T-helper 22 cell (primary cell): ENCODE data around the gene MAN1C1.
A peak's percentile ranks its signal among the peaks of the same experiment; 100 is the strongest.

Experiments
- DNase-seq: peaks from one replicate; pipeline ENCODE4 v3.0.0-alpha.2; 2020; ENCODE audit warnings: low read depth

The MAN1C1 gene

DNA sequence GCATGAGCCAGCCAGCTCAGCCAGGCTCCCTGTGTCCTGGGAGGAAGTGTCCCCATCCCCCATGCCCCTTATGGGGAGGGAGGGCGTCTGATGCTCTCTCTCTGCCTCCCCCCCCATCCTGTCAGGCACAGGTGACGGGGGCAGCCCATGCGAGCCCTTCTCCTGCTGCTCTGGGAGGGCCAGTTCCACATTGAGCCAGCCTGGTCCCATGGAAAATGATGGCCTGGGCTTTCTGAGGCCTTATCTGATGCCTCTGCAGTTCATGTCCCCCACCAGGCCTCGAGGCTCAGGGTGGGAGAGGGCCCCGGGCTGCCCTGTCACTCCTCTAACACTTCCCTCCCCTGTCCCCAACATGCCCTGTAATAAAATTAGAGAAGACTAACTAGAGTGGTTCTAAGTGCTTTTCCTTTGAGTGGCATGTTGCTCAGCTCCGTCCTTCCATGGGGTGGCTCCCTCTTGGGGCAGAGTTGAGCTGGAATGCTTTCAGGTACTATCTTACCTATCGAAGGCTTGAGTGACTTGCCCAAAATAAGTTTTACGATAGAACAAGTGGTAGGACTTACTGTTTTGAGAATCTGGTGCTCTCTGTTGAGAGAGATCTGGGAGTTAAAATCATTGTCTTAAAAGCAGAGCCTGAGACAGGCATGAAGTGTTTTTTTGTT, 201.4 kb downstream of the MAN1C1 start:
- DNase-seq: no peak

- no peak for DNase-seq
These were observed 202.0 kb downstream of the MAN1C1 start for GRCh38 chr1:25818569-25818968.

GRCh38 chr1:25819491-25820246, 203.1 kb downstream of the MAN1C1 start, which contains the start of gene MTFR1L:
TSS of gene MTFR1L (plus strand) at chr1:25819954. CDS start at chr1:25823105, 3,151 bp downstream.
- DNase-seq: peak; percentile 90

DNA sequence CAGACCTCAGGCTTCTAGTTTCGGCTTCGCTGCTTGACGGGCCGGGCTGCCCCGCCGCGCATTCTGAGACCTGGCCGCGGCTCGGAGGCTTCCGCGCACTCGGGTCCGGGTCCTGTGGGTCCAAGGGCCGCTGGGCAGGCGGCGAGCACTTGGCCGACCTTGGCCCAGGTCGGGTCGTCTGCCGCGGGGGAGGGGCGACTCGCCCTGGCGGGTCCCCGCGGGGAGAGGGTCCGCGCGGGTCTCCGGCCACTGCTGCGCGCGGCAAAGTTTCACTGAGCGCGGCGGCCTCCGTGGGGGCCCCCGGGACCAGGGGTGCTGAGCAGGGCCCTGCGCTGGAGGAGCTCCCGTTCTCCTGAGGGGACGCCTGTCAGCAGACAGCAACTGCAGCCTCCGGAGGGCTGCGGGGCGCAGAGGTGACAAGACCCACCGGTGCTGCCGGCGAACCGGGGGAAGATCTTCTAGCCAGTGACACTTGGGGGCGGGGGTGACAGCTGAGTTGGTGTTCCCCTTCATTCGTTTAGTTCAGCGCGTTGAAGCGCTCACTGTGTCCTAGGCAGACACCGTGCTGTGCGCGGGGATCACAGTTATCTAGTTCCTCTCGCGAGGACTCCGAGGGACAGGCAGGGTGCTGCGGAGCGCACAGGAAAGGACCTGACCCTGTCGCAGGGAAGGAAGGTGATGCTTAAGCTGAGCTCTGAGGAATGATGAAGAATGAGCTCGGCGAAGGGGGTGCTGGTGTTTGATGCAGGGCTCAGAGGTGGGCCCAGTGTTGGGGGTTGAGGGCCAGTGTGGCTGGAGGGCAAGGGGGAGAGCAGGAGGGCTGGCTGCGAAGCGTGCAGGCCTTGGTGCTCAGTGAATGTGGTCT, 203.9 kb downstream of the MAN1C1 start:
- peak; percentile 47 for DNase-seq

GRCh38 chr1:25821112-25821476, 204.5 kb downstream of the MAN1C1 start:
- DNase-seq: no peak

DNA sequence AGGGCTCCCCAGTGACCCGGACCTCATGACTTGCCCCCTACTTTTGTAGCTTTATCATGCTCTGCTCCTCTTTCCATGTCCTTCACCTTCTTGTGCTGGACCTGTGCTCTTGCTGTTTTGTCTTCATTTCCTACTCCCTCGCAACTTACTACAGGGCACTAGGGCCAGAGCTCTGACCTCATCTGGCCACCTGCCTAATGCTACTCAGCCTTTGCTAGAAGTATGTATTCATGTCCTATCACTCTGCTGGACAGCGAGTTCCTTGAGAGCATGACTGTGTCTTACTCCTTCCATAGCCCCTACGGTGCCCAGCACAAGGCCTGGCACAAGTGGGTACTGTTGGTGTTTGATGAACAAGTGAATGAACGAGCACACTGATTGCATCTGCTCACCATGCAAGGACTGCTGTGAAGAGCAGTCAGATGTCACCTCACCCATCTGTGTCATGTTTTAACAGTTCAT, 205.1 kb downstream of the MAN1C1 start:
- no peak for DNase-seq

DNA sequence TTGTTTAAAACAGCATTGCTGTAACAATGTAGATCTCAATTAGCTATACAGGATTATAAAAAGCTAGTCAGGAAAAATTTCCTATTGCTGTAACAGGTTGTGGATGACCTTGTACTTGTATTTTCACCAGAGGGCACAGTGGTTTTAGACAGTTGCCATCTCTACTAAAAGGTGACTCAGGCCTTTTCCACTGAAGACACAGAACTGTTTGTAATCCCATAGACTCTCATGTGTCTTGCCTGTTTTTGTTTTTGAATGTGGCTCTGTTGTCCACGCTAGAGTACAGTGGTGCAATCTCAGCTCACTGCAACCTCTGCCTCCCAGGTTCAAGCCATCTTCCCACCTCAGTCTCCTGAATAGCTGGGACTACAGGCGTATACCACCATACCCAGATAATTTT, 209.0 kb downstream of the MAN1C1 start:
- DNase-seq: no peak

DNA sequence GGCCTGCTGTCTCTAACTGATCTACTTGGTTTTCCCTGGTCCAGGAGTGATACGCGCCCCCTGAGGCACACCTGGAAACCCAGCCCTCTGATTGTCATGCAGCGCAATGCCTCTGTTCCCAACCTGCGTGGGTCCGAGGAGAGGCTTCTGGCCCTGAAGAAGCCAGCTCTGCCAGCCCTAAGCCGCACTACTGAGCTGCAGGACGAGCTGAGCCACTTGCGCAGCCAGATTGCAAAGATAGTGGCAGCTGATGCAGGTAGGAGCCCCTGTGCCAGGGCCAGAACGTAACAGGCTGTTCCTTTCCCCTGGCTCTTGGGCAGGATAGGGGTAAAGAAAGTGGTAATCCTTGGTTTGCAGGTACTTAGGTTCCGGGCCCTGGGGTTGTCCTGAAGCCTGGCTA, 210.0 kb downstream of the MAN1C1 start:
- no peak for DNase-seq

DNA sequence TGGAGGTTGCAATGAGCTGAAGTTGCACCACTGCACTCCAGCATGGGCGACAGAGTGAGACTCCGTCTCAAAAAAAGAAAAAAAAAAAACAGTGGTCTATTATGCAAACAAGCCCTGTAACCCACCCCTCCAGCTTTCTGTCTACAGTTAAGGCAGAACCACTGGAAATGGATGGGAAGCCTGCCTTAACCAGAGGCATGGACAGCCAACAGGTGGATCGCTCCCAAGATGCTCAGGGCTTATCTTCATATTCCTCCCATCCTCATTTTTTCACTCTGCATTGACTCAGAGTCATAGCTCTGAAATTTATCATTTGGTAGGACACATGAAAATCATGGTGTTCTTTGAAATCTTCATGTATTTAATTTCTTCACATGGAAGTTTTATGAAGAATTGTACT, 211.9 kb downstream of the MAN1C1 start:
- DNase-seq: no peak

DNA sequence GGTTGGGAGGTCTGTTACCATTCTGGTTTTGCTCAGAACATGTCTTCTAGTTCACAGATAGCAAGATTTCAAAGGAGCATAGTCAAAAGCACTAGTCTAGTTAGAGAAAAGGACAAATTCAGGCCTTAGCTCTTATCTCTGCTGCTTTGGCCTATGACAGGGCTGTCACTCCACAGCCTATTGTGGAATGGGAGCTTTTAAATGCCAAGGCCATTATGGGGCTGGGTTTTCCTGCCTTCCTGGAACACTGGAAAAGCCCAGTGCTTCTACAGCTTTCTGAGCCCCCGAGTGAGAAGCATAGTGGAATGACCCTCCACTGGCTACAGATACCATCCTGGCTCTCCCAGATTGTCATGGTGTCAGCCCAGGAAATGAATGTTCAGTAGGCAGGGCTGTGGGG, 212.5 kb downstream of the MAN1C1 start:
- DNase-seq: no peak

DNA sequence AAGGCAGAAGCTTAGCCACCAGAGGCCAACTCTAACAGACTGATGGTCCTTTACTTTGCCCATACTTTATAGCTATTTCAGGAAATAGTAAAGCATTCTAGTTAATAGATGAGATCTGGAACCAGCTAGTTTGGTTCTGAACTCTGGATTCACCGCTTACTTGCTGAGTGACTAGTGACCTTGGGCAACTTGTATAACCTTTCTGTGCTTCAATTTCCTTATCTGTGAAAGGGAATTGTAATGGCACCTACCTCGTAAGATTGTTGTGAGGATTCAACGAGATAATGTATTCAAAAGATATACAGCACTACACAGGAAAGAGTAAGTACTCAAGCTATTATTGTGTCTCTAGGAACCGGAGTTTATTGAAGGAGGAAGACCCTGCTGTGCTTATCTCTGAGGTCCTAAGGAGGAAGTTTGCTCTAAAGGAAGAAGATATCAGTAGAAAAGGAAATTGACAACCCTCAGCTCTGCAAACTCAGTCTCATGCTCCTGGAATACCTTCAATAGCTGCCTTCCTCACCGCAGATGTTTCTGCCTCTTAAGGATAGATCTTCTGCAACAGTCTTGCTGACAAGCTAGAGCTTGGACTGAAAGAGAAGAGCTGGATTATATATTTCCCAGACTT, 215.1 kb downstream of the MAN1C1 start:
- DNase-seq: no peak

GRCh38 chr1:25832336-25833037, 215.9 kb downstream of the MAN1C1 start:
- no peak for DNase-seq

DNA sequence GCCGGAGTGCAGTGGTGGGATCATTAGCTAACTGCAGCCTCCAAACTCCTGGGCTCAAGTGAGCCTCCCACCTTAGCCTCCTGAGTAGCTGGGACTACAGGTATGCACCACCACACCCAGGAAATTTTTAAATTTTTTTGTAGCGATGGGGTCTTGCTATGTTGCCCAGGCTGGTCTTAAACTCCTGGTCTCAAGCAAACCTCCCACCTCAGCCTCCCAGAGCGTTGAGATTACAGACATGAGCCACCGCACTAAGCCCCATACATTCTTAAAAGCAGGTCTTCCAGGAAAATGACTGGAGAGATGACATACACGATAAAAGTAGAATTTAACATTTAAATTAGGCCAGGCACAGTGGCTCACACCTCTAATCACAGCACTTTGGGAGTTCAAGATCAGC, 216.6 kb downstream of the MAN1C1 start:
- no peak for DNase-seq
